ENCODE results near the gene SMIM41.

- TF ChIP-seq POLR2AphosphoS5 (IDR thresholded peaks at IDR 0.05) (no peak), CTCF (IDR thresholded peaks at IDR 0.05; ENCODE audit: poor library complexity, severe bottlenecking) (peak; percentile 96), REST (IDR thresholded peaks at IDR 0.05; ENCODE audit: borderline replicate concordance) (no peak), RAD21 (conservative IDR thresholded peaks at IDR 0.05) (peak; percentile 87), TAF1 (IDR thresholded peaks at IDR 0.05; ENCODE audit: low read depth) (no peak), EP300 (conservative IDR thresholded peaks at IDR 0.05; ENCODE audit: poor library complexity, severe bottlenecking) (peak; percentile 12)
Measured at GRCh38 chr12:52082988-52083637, 3.6 kb downstream of the SMIM41 start.
